GM18951 (cell line): ENCODE measurements around the gene RPS4Y1.

Source experiments
- POLR2A ChIP-seq: IDR thresholded peaks from 4 replicates; pipeline ENCODE4 v1.6.1; 2011; ENCODE audit warnings: mild to moderate bottlenecking; ENCODE audit not compliant: insufficient read length, insufficient read depth; ENCODE audit errors: extremely low read depth
- in situ Hi-C: fragments of 300-500 bp; cut with MboI; formaldehyde crosslinking; loops from one replicate; pipeline ENCODE4 v1.12.0; 2022; ENCODE audit warnings: low sequenced_read_pairs, mixed read lengths, inconsistent platforms; ENCODE audit not compliant: unreplicated experiment

Gene RPS4Y1

DNA sequence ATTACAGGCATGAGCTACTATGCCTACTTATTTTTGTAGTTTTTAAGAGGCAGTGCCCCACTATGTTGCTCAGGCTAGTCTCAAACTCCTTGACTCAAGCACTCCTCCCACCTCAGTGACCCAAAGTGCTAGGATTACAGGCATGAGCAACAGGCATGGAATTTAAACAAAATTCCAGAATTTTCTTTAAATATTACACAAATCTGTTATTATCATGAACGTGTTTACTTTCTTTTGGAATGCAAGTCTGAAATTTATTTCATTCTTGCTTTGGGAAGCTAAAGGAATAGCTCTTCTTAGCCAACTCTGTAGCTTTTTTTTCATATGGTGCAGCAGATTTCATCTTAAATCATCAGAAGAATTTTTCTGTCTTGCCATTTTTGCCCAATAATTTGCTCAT is 66.0 kb downstream of the RPS4Y1 start:
- no peak for TF ChIP-seq POLR2A
- in situ Hi-C loops = no loop called here

DNA sequence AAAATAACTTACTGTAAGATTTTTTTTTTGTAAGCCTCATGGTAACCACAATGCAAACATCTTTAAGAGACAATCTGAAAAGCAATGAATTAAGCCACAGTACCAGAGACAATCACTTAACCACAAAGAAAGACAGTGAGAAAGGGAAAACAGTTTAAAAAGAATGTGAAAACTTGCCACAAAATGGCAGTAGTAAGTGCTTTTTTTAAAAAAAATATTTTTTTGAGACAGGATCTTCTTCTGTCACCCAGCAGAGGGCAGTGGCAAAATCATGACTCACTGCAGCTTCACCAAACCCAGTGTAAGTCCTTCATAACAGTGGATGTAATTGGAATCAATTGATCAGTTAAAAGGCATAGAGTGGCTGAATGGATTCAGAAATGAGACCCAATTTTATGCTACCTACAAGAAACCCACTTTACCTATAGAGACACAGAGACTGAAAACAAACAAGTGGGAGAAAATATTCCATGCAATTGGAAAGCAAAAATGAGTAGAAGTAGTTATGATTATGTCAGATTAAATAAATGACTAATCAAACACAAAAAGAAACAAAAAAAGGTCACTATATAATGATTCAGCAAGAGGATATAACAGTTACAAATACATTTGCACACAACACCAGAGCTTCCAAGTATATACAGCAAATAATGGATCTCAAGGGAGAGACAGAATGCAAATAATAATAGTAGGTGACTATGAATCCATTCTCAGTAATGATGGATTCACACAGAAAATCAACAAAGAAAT is 71.8 kb downstream of the RPS4Y1 start:
- in situ Hi-C loops = no loop called here
- TF ChIP-seq POLR2A = no peak
